IgD-negative memory B cell (primary cell): ENCODE results near the gene PPM1E. TPM values are rescaled to one million over a fixed set of nuclear protein-coding genes. Genes with fewer than 3 reads are reported as not detected.
"Not testable (repeated sequence)": the region's sequence is repeated elsewhere in the genome, so short reads cannot be mapped to it uniquely, and the experiment has no call there.

Experiments
- H3K27ac Mint-ChIP-seq, 3 donors: one replicate each; pipeline ENCODE4 v1.8.0; 2020 to 2022; ENCODE audit warnings: mild to moderate bottlenecking in 3 of 3, mixed read lengths in 3 of 3, moderate library complexity in 1 of 3
- H3K27me3 Mint-ChIP-seq: one replicate; pipeline ENCODE4 v1.8.0; 2021; ENCODE audit warnings: mixed read lengths
- H3K36me3 Mint-ChIP-seq: one replicate; pipeline ENCODE4 v1.8.0; 2020; ENCODE audit warnings: mild to moderate bottlenecking, mixed read lengths
- H3K4me1 Mint-ChIP-seq, 3 donors: one replicate each; pipeline ENCODE4 v1.8.0; 2020 to 2022; ENCODE audit warnings: mixed read lengths in 3 of 3, mild to moderate bottlenecking in 1 of 3
- H3K4me3 Mint-ChIP-seq, 4 donors: one replicate each; pipeline ENCODE4 v1.8.0; 2020 to 2022; ENCODE audit warnings: mild to moderate bottlenecking in 4 of 4, mixed read lengths in 4 of 4, moderate library complexity in 3 of 4
- H3K9me3 Mint-ChIP-seq, 3 donors: one replicate each; pipeline ENCODE4 v1.8.0; 2020 to 2021; ENCODE audit warnings: mixed read lengths in 3 of 3, mild to moderate bottlenecking in 1 of 3
- polyA plus RNA-seq: library from polyadenylated mRNA; unstranded; fragments of 300-500 nt; fragmentation: Illumina TruSeq; gene quantifications from one replicate; pipeline ENCODE4 v1.2.3, GENCODE V29; 2021

PPM1E gene
- polyA plus RNA-seq, 1 donor from 2014 or later, result not detected

- H3K27ac Mint-ChIP-seq, result no peak overlapping the region
- no peak overlapping the region for H3K4me3 Mint-ChIP-seq
- H3K27me3 Mint-ChIP-seq, result no peaks in the 10 kb centered on the region
- H3K9me3 Mint-ChIP-seq, result peaks cover 0 to 4% (median 0%) of the 10 kb centered on the region in 3 donors
- no peaks in the 10 kb centered on the region for H3K36me3 Mint-ChIP-seq
- H3K4me1 Mint-ChIP-seq, result no peaks in the 10 kb centered on the region
Observed at GRCh38 chr17:58840820-58841612, 85.4 kb downstream of the PPM1E start.

DNA sequence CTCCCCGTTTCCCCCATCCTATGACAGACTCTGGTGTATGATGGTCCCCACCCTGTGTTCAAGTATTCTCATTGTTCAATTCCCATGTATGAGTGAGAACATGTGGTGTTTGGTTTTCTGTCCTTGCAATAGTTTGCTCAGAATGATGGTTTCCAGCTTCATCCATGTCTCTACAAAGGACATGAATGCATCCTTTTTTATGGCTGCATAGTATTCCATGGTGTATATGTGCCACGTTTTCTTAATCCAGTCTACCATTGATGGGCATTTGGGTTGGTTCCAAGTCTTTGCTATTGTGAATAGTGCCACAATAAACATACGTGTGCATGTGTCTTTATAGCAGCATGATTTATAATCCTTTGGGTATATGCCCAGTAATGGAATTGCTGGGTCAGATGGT lies 90.8 kb downstream of the PPM1E start:
- H3K36me3 Mint-ChIP-seq, H3K4me3 Mint-ChIP-seq, H3K27ac Mint-ChIP-seq, H3K27me3 Mint-ChIP-seq, H3K4me1 Mint-ChIP-seq: not testable (repeated sequence)
- H3K9me3 Mint-ChIP-seq, result peaks cover 1 to 17% (median 6%) of the 10 kb centered on the region in 3 donors

DNA sequence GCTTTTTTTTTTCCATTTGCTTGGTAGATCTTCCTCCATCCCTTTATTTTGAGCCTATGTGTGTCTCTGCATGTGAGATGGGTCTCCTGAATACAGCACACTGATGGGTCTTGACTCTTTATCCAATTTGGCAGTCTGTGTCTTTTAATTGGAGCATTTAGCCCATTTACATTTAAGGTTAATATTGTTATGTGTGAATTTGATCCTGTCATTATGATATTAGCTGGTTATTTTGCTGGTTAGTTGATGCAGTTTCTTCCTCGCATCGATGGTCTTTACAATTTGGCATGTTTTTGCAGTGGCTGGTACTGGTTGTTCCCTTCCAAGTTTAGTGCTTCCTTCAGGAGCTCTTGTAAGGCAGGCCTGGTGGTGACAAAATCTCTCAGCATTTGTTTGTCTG lies 94.5 kb downstream of the PPM1E start:
- H3K36me3 Mint-ChIP-seq, H3K27me3 Mint-ChIP-seq, H3K4me1 Mint-ChIP-seq, H3K27ac Mint-ChIP-seq, H3K4me3 Mint-ChIP-seq: not testable (repeated sequence)
- H3K9me3 Mint-ChIP-seq, result peaks cover 3 to 13% (median 6%) of the 10 kb centered on the region in 3 donors

- no peak overlapping the region for H3K27ac Mint-ChIP-seq
- H3K27me3 Mint-ChIP-seq, result peaks cover 3% of the 10 kb centered on the region
- no peak overlapping the region for H3K4me3 Mint-ChIP-seq
- peaks cover 1% of the 10 kb centered on the region for H3K36me3 Mint-ChIP-seq
- H3K9me3 Mint-ChIP-seq, result no peaks in the 10 kb centered on the region
- H3K4me1 Mint-ChIP-seq, result no peaks in the 10 kb centered on the region
Observed at GRCh38 chr17:58865301-58865700, 109.6 kb downstream of the PPM1E start.

- Mint-ChIP-seq H3K4me3 (no peak overlapping the region), H3K27me3 (no peaks in the 10 kb centered on the region), H3K4me1 (no peaks in the 10 kb centered on the region), H3K9me3 (no peaks in the 10 kb centered on the region), H3K36me3 (peaks cover 1% of the 10 kb centered on the region), H3K27ac (no peak overlapping the region)
Observed at GRCh38 chr17:58870747-58871146, 115.1 kb downstream of the PPM1E start.

- no peaks in the 10 kb centered on the region for H3K27me3 Mint-ChIP-seq
- H3K9me3 Mint-ChIP-seq, result no peaks in the 10 kb centered on the region
- H3K27ac Mint-ChIP-seq, result no peak overlapping the region
- H3K4me1 Mint-ChIP-seq, result no peaks in the 10 kb centered on the region
- no peaks in the 10 kb centered on the region for H3K36me3 Mint-ChIP-seq
- peak overlapping the region in 1 of 4 donors; percentile 23 for H3K4me3 Mint-ChIP-seq
Observed at GRCh38 chr17:58873926-58874325, 118.3 kb downstream of the PPM1E start.

DNA sequence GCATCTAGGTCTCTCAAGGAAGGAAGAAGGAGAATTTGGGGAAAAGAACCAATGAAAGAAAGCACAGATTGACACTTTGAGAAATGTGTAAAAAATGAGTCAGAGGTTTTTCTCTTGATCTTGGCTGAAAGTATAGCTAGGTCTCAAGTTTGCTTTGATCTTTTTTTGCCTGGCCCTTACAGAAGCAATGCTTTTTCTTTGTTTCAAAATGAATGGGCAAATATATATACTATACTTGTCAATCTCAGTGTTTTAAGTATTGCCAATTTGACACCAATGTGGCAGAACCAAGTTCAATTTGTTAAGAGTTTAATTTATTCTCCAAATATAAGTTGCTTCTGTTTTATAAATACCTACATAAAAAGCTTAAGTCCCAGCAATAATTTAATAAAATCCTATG lies 119.6 kb downstream of the PPM1E start:
- Mint-ChIP-seq H3K27me3 (no peaks in the 10 kb centered on the region), H3K4me3 (no peak overlapping the region), H3K4me1 (no peaks in the 10 kb centered on the region), H3K9me3 (no peaks in the 10 kb centered on the region), H3K36me3 (no peaks in the 10 kb centered on the region), H3K27ac (no peak overlapping the region)

DNA sequence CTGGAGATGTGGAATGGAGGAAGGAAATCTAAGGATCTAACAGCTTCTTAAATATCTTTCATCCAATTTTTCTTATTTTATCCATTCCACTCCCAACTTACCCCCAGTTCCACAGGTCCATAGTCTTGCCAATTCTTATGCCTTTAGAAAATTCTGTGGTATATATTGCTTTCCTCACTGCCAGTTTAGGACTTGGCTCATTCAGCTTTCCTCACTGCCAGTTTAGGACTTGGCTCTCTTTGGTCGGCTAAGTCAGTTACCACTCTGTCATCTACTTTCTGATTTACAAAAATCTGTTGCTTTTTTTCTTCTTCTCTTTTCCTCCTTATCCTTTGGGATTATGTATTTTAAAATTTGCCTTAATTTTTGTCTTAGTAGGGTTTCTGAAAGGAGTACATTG lies 128.5 kb downstream of the PPM1E start:
- no peaks in the 10 kb centered on the region for H3K36me3 Mint-ChIP-seq
- H3K27ac Mint-ChIP-seq, result no peak overlapping the region
- no peaks in the 10 kb centered on the region for H3K4me1 Mint-ChIP-seq
- no peak overlapping the region for H3K4me3 Mint-ChIP-seq
- H3K27me3 Mint-ChIP-seq, result peaks cover 7% of the 10 kb centered on the region
- H3K9me3 Mint-ChIP-seq, result no peaks in the 10 kb centered on the region

DNA sequence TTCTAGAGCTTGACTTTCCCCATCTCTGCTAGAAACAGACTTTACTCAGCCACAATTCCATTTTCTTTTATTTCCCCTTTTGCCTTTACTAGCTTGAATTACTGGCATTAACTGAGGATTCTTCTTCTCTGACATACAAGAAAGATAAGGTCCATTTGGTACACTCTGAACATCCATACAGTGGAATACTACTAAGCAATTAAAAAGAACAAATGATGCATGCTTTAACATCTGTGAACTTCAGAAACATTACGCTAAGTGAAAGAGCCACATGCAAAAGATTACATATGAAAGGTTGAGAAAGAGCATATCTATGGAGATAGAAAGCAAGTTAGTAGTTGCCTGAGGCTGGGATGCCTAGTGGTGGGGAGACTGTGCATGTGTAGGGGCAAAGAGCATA lies 130.9 kb downstream of the PPM1E start:
- Mint-ChIP-seq H3K9me3 (peaks cover 4 to 12% (median 7%) of the 10 kb centered on the region in 3 donors), H3K4me3 (no peak overlapping the region), H3K27ac (no peak overlapping the region), H3K36me3 (peaks cover 2% of the 10 kb centered on the region), H3K4me1 (no peaks in the 10 kb centered on the region), H3K27me3 (peaks cover 7% of the 10 kb centered on the region)

- peaks cover 7% of the 10 kb centered on the region for H3K27me3 Mint-ChIP-seq
- H3K4me1 Mint-ChIP-seq, result no peaks in the 10 kb centered on the region
- H3K36me3 Mint-ChIP-seq, result peaks cover 2% of the 10 kb centered on the region
- no peak overlapping the region for H3K27ac Mint-ChIP-seq
- H3K9me3 Mint-ChIP-seq, result peaks cover 4 to 12% (median 11%) of the 10 kb centered on the region in 3 donors
- no peak overlapping the region for H3K4me3 Mint-ChIP-seq
Observed at GRCh38 chr17:58889928-58890327, 134.3 kb downstream of the PPM1E start.

DNA sequence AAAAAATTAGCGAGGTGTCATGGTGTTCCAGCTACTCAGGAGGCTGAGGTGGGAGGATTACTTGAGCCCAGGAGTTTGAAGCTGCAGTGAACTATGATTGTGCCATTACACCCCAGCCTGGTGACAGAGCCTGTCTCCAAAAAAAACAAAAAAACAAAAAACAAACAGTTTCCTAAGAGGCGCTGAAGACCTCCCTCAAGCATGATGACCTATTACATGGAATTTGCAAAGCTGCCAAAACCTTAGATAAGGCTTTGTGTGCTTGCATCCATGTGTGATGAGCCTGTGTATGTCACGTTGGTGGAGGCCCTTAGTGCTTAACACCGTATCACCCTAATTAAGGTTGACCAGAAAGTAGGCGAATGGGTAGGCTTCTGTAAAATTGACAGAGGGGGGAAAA lies 143.5 kb downstream of the PPM1E start:
- H3K4me1 Mint-ChIP-seq, result no peaks in the 10 kb centered on the region
- H3K27ac Mint-ChIP-seq, result no peak overlapping the region
- H3K9me3 Mint-ChIP-seq, result peaks cover 0 to 3% (median 1%) of the 10 kb centered on the region in 3 donors
- H3K36me3 Mint-ChIP-seq, result no peaks in the 10 kb centered on the region
- no peak overlapping the region for H3K4me3 Mint-ChIP-seq
- H3K27me3 Mint-ChIP-seq, result no peaks in the 10 kb centered on the region

DNA sequence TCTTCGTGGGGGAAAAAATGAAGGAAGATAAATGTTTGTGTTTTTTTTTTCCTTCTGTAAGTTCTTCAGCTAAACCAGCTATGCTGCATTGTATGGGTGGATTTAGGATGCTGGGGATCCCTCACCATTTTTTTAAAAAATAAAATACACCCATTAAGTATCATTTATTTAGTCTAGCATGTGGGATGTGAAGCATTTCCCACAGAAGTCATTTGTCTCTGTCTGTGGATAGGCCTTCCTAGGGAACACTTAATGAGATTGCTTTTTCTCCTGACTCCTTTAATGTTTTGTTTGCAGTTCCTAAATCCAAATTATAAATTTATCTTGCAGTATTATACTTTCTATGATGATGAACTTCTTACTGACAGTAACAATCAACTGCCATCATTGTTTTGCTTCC lies 146.7 kb downstream of the PPM1E start:
- no peak overlapping the region for H3K27ac Mint-ChIP-seq
- H3K9me3 Mint-ChIP-seq, result peaks cover 3 to 7% (median 3%) of the 10 kb centered on the region in 3 donors
- no peak overlapping the region for H3K4me3 Mint-ChIP-seq
- peaks cover under 1% of the 10 kb centered on the region for H3K36me3 Mint-ChIP-seq
- peaks cover 0 to under 1% (median 0%) of the 10 kb centered on the region in 3 donors for H3K4me1 Mint-ChIP-seq
- no peaks in the 10 kb centered on the region for H3K27me3 Mint-ChIP-seq

GRCh38 chr17:58911741-58912343 lies 156.2 kb downstream of the PPM1E start:
- Mint-ChIP-seq H3K4me3 (no peak overlapping the region), H3K9me3 (peaks cover 5 to 17% (median 14%) of the 10 kb centered on the region in 3 donors), H3K36me3 (peaks cover 2% of the 10 kb centered on the region), H3K27me3 (no peaks in the 10 kb centered on the region), H3K4me1 (peaks cover 0 to 2% (median 0%) of the 10 kb centered on the region in 3 donors), H3K27ac (no peak overlapping the region)

- H3K4me1 Mint-ChIP-seq, result no peaks in the 10 kb centered on the region
- H3K9me3 Mint-ChIP-seq, result peaks cover 5 to 17% (median 14%) of the 10 kb centered on the region in 3 donors
- peaks cover 1% of the 10 kb centered on the region for H3K36me3 Mint-ChIP-seq
- H3K4me3 Mint-ChIP-seq, result no peak overlapping the region
- no peaks in the 10 kb centered on the region for H3K27me3 Mint-ChIP-seq
- no peak overlapping the region for H3K27ac Mint-ChIP-seq
Observed at GRCh38 chr17:58913552-58913951, 157.9 kb downstream of the PPM1E start.

DNA sequence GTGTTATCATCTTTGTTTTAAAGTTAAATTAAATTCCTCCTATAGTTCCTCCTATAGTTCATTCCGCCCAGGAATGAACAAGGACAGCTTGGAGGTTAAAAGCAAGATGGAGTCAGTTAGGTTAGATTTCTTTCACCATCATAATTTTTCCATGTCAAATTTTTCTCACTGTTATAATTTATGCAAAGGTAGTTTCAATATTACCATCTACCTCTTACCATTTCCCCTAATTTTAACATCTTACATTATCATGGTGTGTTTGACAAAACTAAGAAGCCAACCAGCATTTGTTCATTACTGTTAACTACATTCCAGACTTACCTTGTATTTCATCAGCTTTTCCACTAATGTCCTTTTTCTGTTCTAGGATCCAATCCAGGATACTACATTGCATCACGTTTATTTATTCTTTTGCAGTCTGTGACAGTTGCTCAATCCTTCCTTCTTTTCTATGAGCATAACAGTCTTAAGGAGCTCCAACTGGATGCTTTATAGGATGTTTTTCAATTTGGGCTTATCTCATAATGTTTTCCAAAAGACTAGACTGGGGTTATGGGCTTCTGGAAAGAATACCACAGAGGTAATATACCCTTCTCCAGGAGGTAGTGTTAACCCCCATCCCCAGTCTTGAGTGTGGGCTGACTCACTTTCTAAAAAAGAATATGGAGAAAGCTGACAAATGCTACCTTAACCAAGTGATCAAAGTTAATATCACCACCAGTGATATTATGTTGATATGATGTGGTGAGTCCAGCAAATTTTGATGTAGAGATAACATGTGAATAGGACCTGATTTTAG lies 158.5 kb downstream of the PPM1E start:
- no peaks in the 10 kb centered on the region for H3K27me3 Mint-ChIP-seq
- peaks cover 4% of the 10 kb centered on the region for H3K36me3 Mint-ChIP-seq
- no peak overlapping the region for H3K4me3 Mint-ChIP-seq
- H3K4me1 Mint-ChIP-seq, result peaks cover 0 to 2% (median 1%) of the 10 kb centered on the region in 3 donors
- H3K9me3 Mint-ChIP-seq, result peaks cover 5 to 17% (median 14%) of the 10 kb centered on the region in 3 donors
- H3K27ac Mint-ChIP-seq, result no peak overlapping the region
